SU-DHL-6 (cell line): ENCODE data around the gene PEX10.

Experiments used
- H2AFZ ChIP-seq: fragments of 200-600 bp; sonication (generic); 2 replicates; pipeline ENCODE4 v1.6.1; 2014; ENCODE audit warnings: low read depth, mild to moderate bottlenecking, moderate library complexity, mixed read lengths, antibody characterized with exemption, low read length; ENCODE audit not compliant: severe bottlenecking
- H3F3A ChIP-seq: fragments of 200-600 bp; shearing (Covaris generic); 2 replicates; pipeline ENCODE4 v1.6.0; 2016; ENCODE audit warnings: antibody characterized with exemption, mild to moderate bottlenecking; ENCODE audit not compliant: insufficient read depth
- H3K27ac ChIP-seq: fragments of 200-600 bp; sonication (generic); 2 replicates; pipeline ENCODE4 v1.5.1; 2016; ENCODE audit warnings: low read depth, mild to moderate bottlenecking, low read length, moderate library complexity, mixed read lengths
- H3K27me3 ChIP-seq: fragments of 200-600 bp; sonication (generic), shearing (Covaris generic); 2 replicates; pipeline ENCODE4 v1.6.0; 2014; ENCODE audit warnings: mild to moderate bottlenecking, low read length
- H3K36me3 ChIP-seq: fragments of 200-600 bp; sonication (generic); 2 replicates; pipeline ENCODE4 v1.6.1; 2014; ENCODE audit warnings: mild to moderate bottlenecking, low read length, mixed read lengths
- H3K4me2 ChIP-seq: fragments of 300-600, 200-600 bp; shearing (Covaris generic), sonication (generic); 2 replicates; pipeline ENCODE4 v1.6.0; 2014; ENCODE audit warnings: low read length, low read depth, mild to moderate bottlenecking; ENCODE audit not compliant: poor library complexity, severe bottlenecking
- H3K4me3 ChIP-seq: fragments of 200-600 bp; sonication (generic); 2 replicates; pipeline ENCODE4 v1.5.1; 2014; ENCODE audit warnings: antibody characterized with exemption, low read length, mild to moderate bottlenecking, mixed read lengths; ENCODE audit not compliant: insufficient read depth, poor library complexity, severe bottlenecking
- H3K79me2 ChIP-seq: fragments of 200-600 bp; sonication (generic); 2 replicates; pipeline ENCODE4 v1.6.1; 2014; ENCODE audit warnings: mild to moderate bottlenecking, low read length, moderate library complexity; ENCODE audit not compliant: insufficient read depth
- H3K9ac ChIP-seq: fragments of 200-600 bp; sonication (generic); 2 replicates; pipeline ENCODE4 v1.7.0; 2014; ENCODE audit warnings: mild to moderate bottlenecking, low read length
- H3K9me2 ChIP-seq: fragments of 200-600 bp; sonication (generic); replicated peaks from 2 replicates; pipeline ENCODE4 v1.6.1; 2014; ENCODE audit warnings: low read length; ENCODE audit not compliant: insufficient read depth
- H3K9me3 ChIP-seq: fragments of 200-600 bp; sonication (generic); 2 replicates; pipeline ENCODE4 v1.6.1; 2014; ENCODE audit warnings: low read length, mixed read lengths; ENCODE audit not compliant: insufficient read depth
- H4K20me1 ChIP-seq: fragments of 200-600 bp; sonication (generic); 2 replicates; pipeline ENCODE4 v1.6.1; 2014; ENCODE audit warnings: low read depth, mild to moderate bottlenecking, antibody characterized with exemption, low read length, moderate library complexity, mixed read lengths
- CTCF ChIP-seq: fragments of 200-600 bp; sonication (generic); IDR thresholded peaks from one replicate; pipeline ENCODE4 v1.5.1; 2017; ENCODE audit warnings: antibody characterized with exemption, mild to moderate bottlenecking, low read length, moderate library complexity; ENCODE audit not compliant: insufficient read depth, poor library complexity, severe bottlenecking
- EZH2phosphoT487 ChIP-seq: fragments of 200-600 bp; sonication (generic), shearing (Covaris generic); conservative IDR thresholded peaks from 2 replicates; pipeline ENCODE4 v1.6.1; 2018; ENCODE audit warnings: mild to moderate bottlenecking, antibody characterized with exemption, low read length, moderate library complexity, mixed read lengths

Gene PEX10

DNA sequence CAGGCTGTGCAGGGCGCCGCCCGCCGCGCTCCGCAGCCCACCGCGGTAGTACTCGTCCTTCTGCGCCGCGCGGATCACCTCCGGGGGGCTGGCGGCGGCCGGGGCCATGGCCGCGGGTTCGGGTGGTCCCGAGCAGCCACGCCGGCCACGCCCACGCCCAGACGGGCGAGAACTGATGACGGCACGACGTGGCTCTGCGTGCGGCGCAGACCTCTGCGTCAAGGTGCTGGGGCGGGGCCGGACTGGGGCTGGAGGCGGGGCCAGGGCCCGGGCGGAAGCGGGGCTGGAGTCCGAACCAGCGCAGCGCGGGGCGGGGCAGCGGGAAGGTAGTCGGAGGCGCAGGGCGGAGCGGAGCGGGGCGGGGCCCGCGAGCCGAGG is at the start of gene PEX10:
Gene PEX10, minus strand, starts transcription at position 170 of the 378 bp plus-strand sequence. Its CDS starts 62 bp downstream, at position 108.
- no peak for TF ChIP-seq EZH2phosphoT487
- TF ChIP-seq CTCF, result no peak
- no peaks in the 10 kb centered on the region for H3K79me2 ChIP-seq
- no peaks in the 10 kb centered on the region for H3K36me3 ChIP-seq
- H3F3A ChIP-seq, result no peaks in the 10 kb centered on the region
- H3K27ac ChIP-seq, result peak within 1 kb of the TSS; percentile 70
- peak within 1 kb of the TSS; percentile 79 for H3K9ac ChIP-seq
- no peaks in the 10 kb centered on the region for H3K9me2 ChIP-seq
- peak within 1 kb of the TSS; percentile 41 for H2AFZ ChIP-seq
- peak within 1 kb of the TSS; percentile 69 for H3K4me2 ChIP-seq
- H4K20me1 ChIP-seq, result no peaks in the 10 kb centered on the region
- H3K9me3 ChIP-seq, result no peaks in the 10 kb centered on the region
- no peaks in the 10 kb centered on the region for H3K27me3 ChIP-seq
- peak within 1 kb of the TSS; percentile 67 for H3K4me3 ChIP-seq

GRCh38 chr1:2460996-2461751 is 48.8 kb upstream of the PEX10 start:
- H2AFZ ChIP-seq, result no peak overlapping the region
- no peak overlapping the region for H3K4me2 ChIP-seq
- H3K9me3 ChIP-seq, result no peaks in the 10 kb centered on the region
- no peak for TF ChIP-seq CTCF
- no peaks in the 10 kb centered on the region for H3K27me3 ChIP-seq
- no peak overlapping the region for H3K4me3 ChIP-seq
- no peaks in the 10 kb centered on the region for H3F3A ChIP-seq
- H3K36me3 ChIP-seq, result no peaks in the 10 kb centered on the region
- H3K9me2 ChIP-seq, result no peaks in the 10 kb centered on the region
- no peaks in the 10 kb centered on the region for H3K79me2 ChIP-seq
- no peak overlapping the region for H3K9ac ChIP-seq
- H4K20me1 ChIP-seq, result no peaks in the 10 kb centered on the region
- H3K27ac ChIP-seq, result no peak overlapping the region

- Histone ChIP-seq H3K4me2 (no peak overlapping the region), H3K79me2 (no peaks in the 10 kb centered on the region), H3K9ac (no peak overlapping the region), H3K27me3 (no peaks in the 10 kb centered on the region), H3K9me3 (no peaks in the 10 kb centered on the region), H3K36me3 (no peaks in the 10 kb centered on the region), H2AFZ (no peak overlapping the region), H3K27ac (no peak overlapping the region), H3K9me2 (no peaks in the 10 kb centered on the region), H4K20me1 (no peaks in the 10 kb centered on the region), H3F3A (no peaks in the 10 kb centered on the region), H3K4me3 (no peak overlapping the region)
- TF ChIP-seq CTCF (no peak), EZH2phosphoT487 (no peak)
Measured at GRCh38 chr1:2460203-2460602, 47.8 kb upstream of the PEX10 start.
